ENCODE data around the gene OR51V1. TPM values are rescaled to one million over a fixed set of nuclear protein-coding genes. Genes with fewer than 3 reads are reported as not detected.

The OR51V1 gene
- total RNA-seq, 2 experiments from 2014 or later: not detected

DNA sequence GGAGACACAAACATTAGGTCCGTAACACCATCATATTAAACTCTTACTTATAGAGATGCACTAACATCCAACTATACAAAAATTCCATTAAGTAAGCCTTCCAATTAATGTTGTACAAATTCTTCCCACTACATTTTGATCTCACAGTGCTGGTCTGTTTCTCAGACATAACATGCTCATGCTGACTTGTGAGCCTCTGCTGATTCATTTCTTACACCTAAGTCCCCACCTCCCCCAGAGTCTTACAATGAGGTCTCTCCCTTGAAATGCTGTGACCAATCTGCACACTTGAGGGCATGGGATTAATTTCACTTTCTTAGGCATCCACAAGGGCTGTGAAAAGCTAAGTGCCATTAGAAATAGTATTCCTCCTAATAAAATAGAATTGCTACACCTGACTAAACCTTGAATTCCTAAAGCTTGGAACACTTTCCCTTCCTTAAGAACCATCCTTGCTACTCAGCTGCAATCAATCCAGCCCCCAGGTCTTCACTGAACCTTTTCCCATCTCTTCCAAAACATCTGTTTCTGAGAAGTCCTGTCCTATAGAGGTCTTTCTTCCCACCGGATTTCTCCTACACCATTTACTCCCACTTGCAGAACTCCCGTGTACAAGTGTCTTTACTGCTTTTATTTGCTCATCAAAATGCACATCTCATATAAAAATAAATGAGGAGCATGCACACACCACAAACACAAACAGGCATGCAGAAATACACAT is 47.1 kb upstream of the OR51V1 start:
- no peaks in the 10 kb centered on the region for H3K79me2 ChIP-seq (ENCODE audit: insufficient read depth, low read depth, low read length)
- ChIA-PET POLR2A (interaction anchor here (0.5 to 1.2 kb wide), 3 partner anchors 12 to 876 kb away, joined by 3 read pairs; no protein-coding TSS in a partner anchor), CTCF (ENCODE audit: unreplicated experiment) (no interaction called here)
- H3K9me3 ChIP-seq (ENCODE audit: low read length): no peaks in the 10 kb centered on the region
- H3K4me1 ChIP-seq (ENCODE audit: insufficient read depth, low read length, poor library complexity, severe bottlenecking): no peaks in the 10 kb centered on the region
- H2AFZ ChIP-seq (ENCODE audit: low read length): no peak overlapping the region
- no peak for DNase-seq (ENCODE audit: low spot score)
- no peaks in the 10 kb centered on the region for H4K20me1 ChIP-seq (ENCODE audit: insufficient read depth, low read length)
- H3K27ac ChIP-seq (ENCODE audit: low read depth, low read length, poor library complexity, severe bottlenecking): no peak overlapping the region
- TF ChIP-seq, protein P1, sequence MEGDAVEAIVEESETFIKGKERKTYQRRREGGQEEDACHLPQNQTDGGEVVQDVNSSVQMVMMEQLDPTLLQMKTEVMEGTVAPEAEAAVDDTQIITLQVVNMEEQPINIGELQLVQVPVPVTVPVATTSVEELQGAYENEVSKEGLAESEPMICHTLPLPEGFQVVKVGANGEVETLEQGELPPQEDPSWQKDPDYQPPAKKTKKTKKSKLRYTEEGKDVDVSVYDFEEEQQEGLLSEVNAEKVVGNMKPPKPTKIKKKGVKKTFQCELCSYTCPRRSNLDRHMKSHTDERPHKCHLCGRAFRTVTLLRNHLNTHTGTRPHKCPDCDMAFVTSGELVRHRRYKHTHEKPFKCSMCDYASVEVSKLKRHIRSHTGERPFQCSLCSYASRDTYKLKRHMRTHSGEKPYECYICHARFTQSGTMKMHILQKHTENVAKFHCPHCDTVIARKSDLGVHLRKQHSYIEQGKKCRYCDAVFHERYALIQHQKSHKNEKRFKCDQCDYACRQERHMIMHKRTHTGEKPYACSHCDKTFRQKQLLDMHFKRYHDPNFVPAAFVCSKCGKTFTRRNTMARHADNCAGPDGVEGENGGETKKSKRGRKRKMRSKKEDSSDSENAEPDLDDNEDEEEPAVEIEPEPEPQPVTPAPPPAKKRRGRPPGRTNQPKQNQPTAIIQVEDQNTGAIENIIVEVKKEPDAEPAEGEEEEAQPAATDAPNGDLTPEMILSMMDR (conservative IDR thresholded peaks at IDR 0.05; ENCODE audit: low read length): no peak
- TF ChIP-seq EZH2phosphoT487 (IDR thresholded peaks at IDR 0.05; ENCODE audit: borderline replicate concordance, low read depth, low read length): no peak
- BruUV-seq (replicated peaks): no TSS peak
- no peak overlapping the region for H3K4me2 ChIP-seq (ENCODE audit: low read length)
- H3K9me2 ChIP-seq (ENCODE audit: insufficient read depth, low read length): no peaks in the 10 kb centered on the region
- intact Hi-C loops (cut with micrococcal nuclease; ENCODE audit: unreplicated experiment): no loop called here
- no peak overlapping the region for H3K4me3 ChIP-seq (ENCODE audit: low read depth, low read length, poor library complexity, severe bottlenecking)
- H3K36me3 ChIP-seq (ENCODE audit: insufficient read depth, low read length): no peaks in the 10 kb centered on the region

GRCh38 chr11:5246772-5247471 is 46.4 kb upstream of the OR51V1 start:
- Histone ChIP-seq H3K9me3 (ENCODE audit: low read length) (no peaks in the 10 kb centered on the region), H3K4me3 (ENCODE audit: low read depth, low read length, poor library complexity, severe bottlenecking) (no peak overlapping the region), H3K36me3 (ENCODE audit: insufficient read depth, low read length) (no peaks in the 10 kb centered on the region), H3K79me2 (ENCODE audit: insufficient read depth, low read depth, low read length) (no peaks in the 10 kb centered on the region), H4K20me1 (ENCODE audit: insufficient read depth, low read length) (no peaks in the 10 kb centered on the region), H3K4me2 (ENCODE audit: low read length) (no peak overlapping the region), H3K27ac (ENCODE audit: low read depth, low read length, poor library complexity, severe bottlenecking) (no peak overlapping the region), H3K4me1 (ENCODE audit: insufficient read depth, low read length, poor library complexity, severe bottlenecking) (no peaks in the 10 kb centered on the region), H3K9me2 (ENCODE audit: insufficient read depth, low read length) (no peaks in the 10 kb centered on the region), H2AFZ (ENCODE audit: low read length) (no peak overlapping the region)
- TF ChIP-seq EZH2phosphoT487 (IDR thresholded peaks at IDR 0.05; ENCODE audit: borderline replicate concordance, low read depth, low read length): no peak
- TF ChIP-seq, protein P1 (conservative IDR thresholded peaks at IDR 0.05; ENCODE audit: low read length): no peak
- POLR2A ChIA-PET: interaction anchor here (0.5 to 1.2 kb wide), 2 partner anchors 13 to 877 kb away, joined by 3 read pairs; no protein-coding TSS in a partner anchor
- CTCF ChIA-PET (ENCODE audit: unreplicated experiment): no interaction called here
- intact Hi-C loops (cut with micrococcal nuclease; ENCODE audit: unreplicated experiment): no loop called here
- no TSS peak for BruUV-seq (replicated peaks)
- DNase-seq (ENCODE audit: low spot score): no peak

DNA sequence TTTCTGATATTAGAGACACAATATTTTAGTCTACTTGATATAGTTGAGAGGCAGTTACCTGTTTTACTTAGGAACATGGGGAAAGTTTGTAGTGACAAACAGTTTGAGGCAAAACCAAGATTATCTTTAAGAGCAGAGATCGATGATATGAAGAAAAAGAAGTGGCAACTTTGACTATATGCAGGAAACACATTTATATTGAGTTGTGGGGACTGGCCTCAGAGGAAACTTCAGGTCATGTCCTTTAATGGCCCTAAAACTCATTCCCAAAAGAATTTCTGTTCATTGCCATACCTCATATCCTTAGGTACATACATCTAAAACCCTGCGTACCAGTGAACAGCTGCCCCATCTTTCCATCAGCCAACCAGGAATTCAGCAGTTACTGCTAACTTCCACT is 44.7 kb upstream of the OR51V1 start:
- TF ChIP-seq, protein P1 (conservative IDR thresholded peaks at IDR 0.05; ENCODE audit: low read length): no peak
- TF ChIP-seq EZH2phosphoT487 (IDR thresholded peaks at IDR 0.05; ENCODE audit: borderline replicate concordance, low read depth, low read length): no peak

More for the DNA sequence above, 44.7 kb upstream of the OR51V1 start:
- H3K36me3 ChIP-seq (ENCODE audit: insufficient read depth, low read length): no peaks in the 10 kb centered on the region
- H3K79me2 ChIP-seq (ENCODE audit: insufficient read depth, low read depth, low read length): no peaks in the 10 kb centered on the region
- CTCF ChIA-PET (ENCODE audit: unreplicated experiment): no interaction called here
- H3K9me3 ChIP-seq (ENCODE audit: low read length): no peaks in the 10 kb centered on the region
- H3K9me2 ChIP-seq (ENCODE audit: insufficient read depth, low read length): no peaks in the 10 kb centered on the region
- no peaks in the 10 kb centered on the region for H4K20me1 ChIP-seq (ENCODE audit: insufficient read depth, low read length)
- POLR2A ChIA-PET: no interaction called here
- H3K4me2 ChIP-seq (ENCODE audit: low read length): no peak overlapping the region
- no peaks in the 10 kb centered on the region for H3K4me1 ChIP-seq (ENCODE audit: insufficient read depth, low read length, poor library complexity, severe bottlenecking)
- DNase-seq (ENCODE audit: low spot score): no peak
- H2AFZ ChIP-seq (ENCODE audit: low read length): no peak overlapping the region
- intact Hi-C loops (cut with micrococcal nuclease; ENCODE audit: unreplicated experiment): no loop called here
- no peak overlapping the region for H3K27ac ChIP-seq (ENCODE audit: low read depth, low read length, poor library complexity, severe bottlenecking)
- no peak overlapping the region for H3K4me3 ChIP-seq (ENCODE audit: low read depth, low read length, poor library complexity, severe bottlenecking)
- BruUV-seq (replicated peaks): no TSS peak

Data from OCI-LY7 (cell line).